Muscle of leg (tissue), 11 donors: ENCODE data around the gene IL1B. TPM values are rescaled to one million over a fixed set of nuclear protein-coding genes. Genes with fewer than 3 reads are reported as not detected.

Experiments used
- DNase-seq: peaks from one replicate; pipeline ENCODE4 v3.0.0; 2013
- H3K27ac ChIP-seq: one replicate; pipeline ENCODE4 v1.5.1; 2013; ENCODE audit warnings: mild to moderate bottlenecking, low read length, control low read depth
- H3K27me3 ChIP-seq: one replicate; pipeline ENCODE4 v1.6.1; 2013; ENCODE audit warnings: low read length; ENCODE audit not compliant: control insufficient read depth, insufficient read depth
- H3K36me3 ChIP-seq: one replicate; pipeline ENCODE4 v1.6.1; 2013; ENCODE audit warnings: low read length; ENCODE audit not compliant: control insufficient read depth, insufficient read depth
- H3K4me1 ChIP-seq: one replicate; pipeline ENCODE4 v1.6.1; 2013; ENCODE audit warnings: low read length; ENCODE audit not compliant: control insufficient read depth, insufficient read depth
- H3K4me3 ChIP-seq: one replicate; pipeline ENCODE4 v1.5.1; 2013; ENCODE audit warnings: low read length, control low read depth
- H3K9me3 ChIP-seq: replicated peaks from 2 replicates; pipeline ENCODE4 v1.6.1; 2013; ENCODE audit warnings: low read depth, low read length; ENCODE audit not compliant: control insufficient read depth
- WGBS: methylation state at CpG from one replicate; pipeline ENCODE4 v1.1.5; 2013; ENCODE audit warnings: missing lambda C conversion rate; ENCODE audit not compliant: insufficient coverage; 5-methylcytosine and 5-hydroxymethylcytosine counted together
- polyA plus RNA-seq, 8 donors: library from polyadenylated mRNA; unstranded; fragments of 120-200 nt; gene quantifications; one replicate each; pipeline versions ENCODE4 v1.2.1 to v1.2.3, GENCODE V29; 2013; ENCODE audit warnings: inconsistent platforms in 1 of 8, low replicate concordance in 1 of 8; ENCODE audit not compliant: insufficient read length in 8 of 8, insufficient read depth in 1 of 8
- total RNA-seq: library from RNA; stranded (reverse); fragments of 120-200 nt; gene quantifications from one replicate; pipeline ENCODE4 v1.2.4, GENCODE V29; 2013

The IL1B gene
- total and polyA plus RNA-seq, 9 donors = 0.18 to 6.1 (median 0.51) TPM; not detected in 1

DNA sequence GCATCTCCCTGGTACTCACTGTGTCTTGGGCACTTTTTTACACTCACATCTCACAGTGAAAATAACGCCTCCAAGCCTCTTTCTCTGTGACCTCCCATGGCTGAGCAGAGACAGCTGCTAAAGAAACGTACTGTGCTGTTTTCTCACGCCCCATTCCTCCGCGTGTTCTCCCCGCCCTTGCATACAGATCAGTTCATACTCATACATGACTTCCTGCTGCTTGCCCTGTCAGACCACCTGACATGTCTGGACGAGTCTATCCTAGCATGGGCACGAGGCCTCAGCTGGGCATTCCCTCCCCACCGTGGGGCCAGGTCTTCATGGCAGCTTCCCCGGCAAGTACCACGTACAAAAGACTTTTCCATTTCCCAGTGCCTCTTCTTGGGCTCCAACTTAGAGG, 31.0 kb downstream of the IL1B start:
- no peak overlapping the region for H3K27ac ChIP-seq
- H3K27me3 ChIP-seq = no peaks in the 10 kb centered on the region
- 88% methylated on average over 7 of the region's 11 CpGs for WGBS
- H3K9me3 ChIP-seq = peaks cover 6% of the 10 kb centered on the region
- no peaks in the 10 kb centered on the region for H3K36me3 ChIP-seq
- no peak for DNase-seq
- no peak overlapping the region for H3K4me3 ChIP-seq
- no peaks in the 10 kb centered on the region for H3K4me1 ChIP-seq

DNA sequence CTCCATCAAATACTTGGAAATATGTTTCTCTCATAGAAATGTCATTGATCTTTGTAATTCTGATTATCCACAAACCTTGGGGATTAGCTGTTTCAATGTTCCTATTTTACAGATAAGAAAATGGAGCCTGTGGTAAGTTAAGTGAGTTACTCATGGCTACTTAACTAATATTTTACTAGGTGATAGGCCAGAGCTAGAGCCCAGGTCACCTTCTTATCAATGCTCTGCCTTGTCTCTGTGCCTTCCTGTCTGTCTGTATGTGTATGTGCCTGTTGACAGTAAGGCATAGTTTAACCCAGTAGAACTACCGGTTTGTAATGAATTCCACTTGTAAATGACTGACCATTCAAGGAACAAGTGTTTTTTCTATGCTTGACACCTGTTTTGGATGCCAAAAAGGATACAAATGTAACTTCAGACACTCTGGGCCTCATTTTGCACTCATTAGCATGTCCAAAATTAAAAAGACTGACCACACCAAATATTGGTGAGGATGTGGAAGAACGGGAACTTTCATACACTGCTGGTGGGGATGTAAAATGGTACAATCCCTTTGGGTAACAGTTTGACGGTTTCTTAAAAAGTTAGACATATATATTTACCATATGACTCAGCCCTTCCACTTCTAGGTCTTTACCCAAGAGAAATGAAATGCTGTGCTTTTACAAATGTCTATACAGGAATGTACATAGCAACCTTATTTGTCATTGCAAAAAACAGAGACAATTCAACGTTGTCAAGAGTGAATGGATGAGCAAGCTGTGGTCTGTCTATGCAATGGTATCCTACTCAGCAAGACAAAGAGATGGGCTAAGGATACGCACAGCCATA, 32.7 kb downstream of the IL1B start:
- H3K36me3 ChIP-seq = no peaks in the 10 kb centered on the region
- no peaks in the 10 kb centered on the region for H3K27me3 ChIP-seq
- WGBS = 67% methylated on average over 1 of the region's 5 CpGs
- no peak for DNase-seq
- H3K9me3 ChIP-seq = peaks cover 6% of the 10 kb centered on the region
- no peaks in the 10 kb centered on the region for H3K4me1 ChIP-seq
- H3K4me3 ChIP-seq = no peak overlapping the region
- no peak overlapping the region for H3K27ac ChIP-seq

DNA sequence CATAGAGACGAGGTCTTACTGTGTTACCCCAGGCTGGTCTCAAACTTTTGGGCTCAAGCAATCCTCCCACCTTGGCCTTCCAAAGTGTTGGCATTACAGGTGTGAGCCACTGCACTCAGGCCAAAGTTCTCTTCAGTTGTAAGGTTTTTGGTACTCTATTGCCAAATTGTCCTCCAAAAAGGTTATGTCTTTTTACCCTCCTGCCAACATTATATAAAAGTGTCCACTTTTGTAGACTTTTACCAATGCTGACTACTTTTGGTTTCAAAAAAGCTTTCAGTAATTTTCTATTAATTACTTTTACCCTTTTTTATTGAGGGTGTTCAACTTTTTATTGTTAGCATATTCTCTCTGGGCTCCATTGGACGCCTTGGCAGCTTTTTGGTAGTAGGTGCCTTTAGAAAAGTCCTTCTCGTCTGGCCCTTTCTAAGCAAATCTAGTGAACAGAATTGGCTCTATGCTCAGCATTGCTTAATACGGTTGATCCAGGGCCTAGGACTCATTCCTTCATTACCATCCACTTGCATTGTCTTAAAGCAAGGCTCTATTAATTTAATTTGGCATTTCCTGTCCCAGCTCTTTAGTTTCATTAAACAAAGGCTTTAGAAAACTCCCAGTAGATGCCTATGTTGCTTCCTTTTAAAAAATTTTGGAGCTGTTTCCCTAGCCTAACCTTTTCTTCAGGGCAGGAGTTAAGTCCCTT, 35.5 kb downstream of the IL1B start:
- no peaks in the 10 kb centered on the region for H3K9me3 ChIP-seq
- H3K4me1 ChIP-seq = no peaks in the 10 kb centered on the region
- no peaks in the 10 kb centered on the region for H3K36me3 ChIP-seq
- H3K27me3 ChIP-seq = no peaks in the 10 kb centered on the region
- H3K4me3 ChIP-seq = no peak overlapping the region
- H3K27ac ChIP-seq = no peak overlapping the region
- WGBS = no CpG with 5 or more reads among the region's 4 CpGs
- no peak for DNase-seq

DNA sequence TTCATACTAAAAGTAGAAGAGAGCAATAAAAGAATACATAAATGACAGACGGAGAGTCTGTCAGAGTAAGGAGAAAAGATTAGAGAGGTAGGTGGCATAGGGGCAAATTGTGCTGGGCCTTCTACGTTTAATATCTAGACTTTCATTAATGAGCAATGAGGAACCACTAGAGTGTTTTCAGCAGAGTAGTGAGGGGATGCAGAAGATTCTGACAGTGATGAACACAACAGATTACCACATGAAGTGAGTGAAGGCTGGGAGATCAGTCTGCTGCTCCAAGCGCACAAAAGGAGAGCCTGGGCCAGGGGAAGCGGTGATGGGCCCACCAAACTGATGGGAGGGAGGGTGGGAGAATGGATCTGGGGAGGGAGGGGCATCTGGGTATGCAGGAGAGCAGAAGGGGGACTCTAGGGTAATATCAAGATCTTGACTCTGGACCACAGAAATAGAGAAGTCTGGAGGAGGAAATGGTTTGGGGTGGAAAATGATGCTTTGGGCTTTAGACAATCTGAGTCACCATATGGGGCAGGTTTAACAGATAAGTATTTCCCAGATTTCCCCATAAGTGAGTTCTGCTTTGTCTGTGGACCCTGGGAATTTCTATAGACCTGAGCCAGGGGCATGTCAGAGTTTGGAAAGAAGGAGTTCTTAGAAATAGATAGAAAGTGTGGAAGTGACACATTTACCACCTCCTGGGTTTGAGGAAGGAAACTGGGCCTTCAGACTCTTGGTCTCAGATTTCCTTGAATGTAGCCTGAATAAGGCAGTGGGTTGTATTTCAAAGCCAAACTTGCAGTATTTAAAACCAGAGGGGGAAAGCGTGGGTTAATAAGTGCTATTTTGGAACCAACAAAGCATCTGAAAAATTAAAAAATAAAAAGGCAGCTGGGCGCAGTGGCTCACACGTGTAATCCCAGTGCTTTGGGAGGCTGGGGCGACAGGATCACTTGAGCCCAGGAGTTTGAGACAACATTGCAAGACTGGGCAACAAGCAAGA, 37.3 kb downstream of the IL1B start:
- Histone ChIP-seq H3K27ac (no peak overlapping the region), H3K4me1 (no peaks in the 10 kb centered on the region), H3K4me3 (no peak overlapping the region), H3K9me3 (no peaks in the 10 kb centered on the region), H3K36me3 (no peaks in the 10 kb centered on the region), H3K27me3 (no peaks in the 10 kb centered on the region)
- no peak for DNase-seq
- WGBS = 80% methylated on average over 8 of the region's 8 CpGs

DNA sequence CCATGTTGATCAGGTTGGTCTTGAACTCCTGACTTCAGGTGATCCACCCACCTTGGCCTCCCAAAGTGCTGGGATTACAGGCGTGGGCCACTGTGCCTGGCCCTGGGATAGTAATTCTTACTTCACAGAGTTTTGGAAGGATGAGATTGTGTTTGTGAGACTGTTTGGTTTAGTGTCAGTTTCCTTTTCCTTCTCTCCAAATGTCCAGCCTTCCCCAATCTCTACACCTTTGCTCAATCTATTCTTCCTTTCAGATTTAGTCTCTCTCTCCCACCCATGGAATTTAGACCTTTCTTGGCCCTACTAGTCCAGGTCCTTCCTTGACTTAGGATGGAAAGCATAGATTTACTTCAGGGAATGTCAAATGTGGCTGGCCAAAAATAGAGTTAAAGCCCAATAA, 40.1 kb downstream of the IL1B start:
- Histone ChIP-seq H3K4me3 (no peak overlapping the region), H3K27me3 (no peaks in the 10 kb centered on the region), H3K27ac (no peak overlapping the region), H3K36me3 (no peaks in the 10 kb centered on the region), H3K9me3 (no peaks in the 10 kb centered on the region), H3K4me1 (no peaks in the 10 kb centered on the region)
- DNase-seq = no peak
- no CpG with 5 or more reads among the region's 1 CpG for WGBS

DNA sequence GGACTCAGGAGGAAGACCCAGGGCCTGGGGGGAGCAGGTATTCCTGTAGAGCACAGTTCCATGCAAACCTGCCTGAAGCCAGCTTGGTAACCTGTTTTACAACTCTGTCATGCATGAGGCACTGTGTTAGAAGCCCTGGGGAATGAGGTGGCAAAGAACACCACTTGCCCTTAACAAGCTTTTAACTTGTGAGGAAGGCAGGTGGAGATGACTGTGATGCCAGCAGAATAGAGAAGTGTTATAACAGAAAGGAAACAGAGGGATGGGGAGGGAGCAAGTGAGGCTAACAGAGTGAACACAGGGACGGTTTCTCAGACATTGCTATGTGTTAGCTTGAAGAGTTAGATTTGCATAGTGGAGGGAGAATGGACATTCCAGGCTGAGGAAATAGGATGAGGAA, 40.8 kb downstream of the IL1B start:
- Histone ChIP-seq H3K4me3 (no peak overlapping the region), H3K27me3 (no peaks in the 10 kb centered on the region), H3K36me3 (no peaks in the 10 kb centered on the region), H3K4me1 (no peaks in the 10 kb centered on the region), H3K27ac (no peak overlapping the region), H3K9me3 (no peaks in the 10 kb centered on the region)
- 83% methylated on average over 1 of the region's 1 CpG for WGBS
- no peak for DNase-seq

DNA sequence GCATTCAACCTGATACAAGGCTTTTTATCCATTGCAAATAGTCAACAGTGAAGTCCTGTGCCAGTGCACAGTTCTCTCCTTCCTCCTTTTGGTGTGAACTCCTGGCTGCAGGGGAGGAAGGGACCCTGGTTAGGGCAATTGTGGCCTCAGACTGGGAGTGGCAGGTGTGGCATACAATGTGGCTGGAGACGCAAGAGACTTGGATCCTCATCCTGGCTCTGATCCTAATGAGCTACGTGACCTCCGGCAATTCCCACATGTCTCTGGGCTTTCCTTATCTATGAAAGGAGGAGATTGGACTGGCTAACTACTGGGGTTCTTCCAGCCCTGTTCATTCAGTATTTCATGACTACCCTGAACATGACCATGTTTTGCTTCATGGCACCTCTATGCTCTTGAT, 41.7 kb downstream of the IL1B start:
- WGBS = no CpG with 5 or more reads among the region's 3 CpGs
- H3K36me3 ChIP-seq = no peaks in the 10 kb centered on the region
- DNase-seq = no peak
- no peak overlapping the region for H3K27ac ChIP-seq
- no peak overlapping the region for H3K4me3 ChIP-seq
- no peaks in the 10 kb centered on the region for H3K9me3 ChIP-seq
- H3K4me1 ChIP-seq = no peaks in the 10 kb centered on the region
- no peaks in the 10 kb centered on the region for H3K27me3 ChIP-seq

DNA sequence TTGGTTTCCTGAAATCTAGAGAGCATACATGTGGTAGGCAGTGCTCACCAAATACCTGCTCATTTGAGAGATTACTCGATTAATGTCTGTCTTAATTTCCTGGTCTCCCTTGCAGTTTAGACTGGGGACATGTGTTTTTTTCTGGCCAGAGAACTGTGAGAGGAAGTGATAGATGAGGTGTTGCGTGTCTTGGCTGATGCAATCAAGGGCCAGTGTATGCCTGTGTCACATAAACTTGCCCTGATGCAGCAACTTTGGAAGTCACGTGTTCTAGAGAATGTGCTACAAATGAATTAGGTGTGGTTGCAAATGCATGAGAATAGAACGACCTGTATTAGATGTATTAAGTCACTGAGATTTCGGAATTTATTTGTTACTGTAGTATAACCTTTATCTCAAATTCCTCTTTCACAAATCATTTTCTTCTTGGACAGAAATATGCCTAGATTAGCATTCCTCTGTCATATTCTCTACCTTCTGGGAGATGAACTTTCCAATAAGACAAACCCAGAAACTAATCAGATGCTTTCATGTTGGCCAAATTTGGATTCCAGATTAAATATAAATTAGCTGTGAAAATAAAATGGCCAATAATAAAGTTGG, 42.3 kb downstream of the IL1B start:
- 27% methylated on average over 2 of the region's 5 CpGs for WGBS
- H3K27ac ChIP-seq = no peak overlapping the region
- H3K27me3 ChIP-seq = no peaks in the 10 kb centered on the region
- peak; percentile 51 for DNase-seq
- H3K4me3 ChIP-seq = no peak overlapping the region
- H3K9me3 ChIP-seq = no peaks in the 10 kb centered on the region
- no peaks in the 10 kb centered on the region for H3K36me3 ChIP-seq
- no peaks in the 10 kb centered on the region for H3K4me1 ChIP-seq

DNA sequence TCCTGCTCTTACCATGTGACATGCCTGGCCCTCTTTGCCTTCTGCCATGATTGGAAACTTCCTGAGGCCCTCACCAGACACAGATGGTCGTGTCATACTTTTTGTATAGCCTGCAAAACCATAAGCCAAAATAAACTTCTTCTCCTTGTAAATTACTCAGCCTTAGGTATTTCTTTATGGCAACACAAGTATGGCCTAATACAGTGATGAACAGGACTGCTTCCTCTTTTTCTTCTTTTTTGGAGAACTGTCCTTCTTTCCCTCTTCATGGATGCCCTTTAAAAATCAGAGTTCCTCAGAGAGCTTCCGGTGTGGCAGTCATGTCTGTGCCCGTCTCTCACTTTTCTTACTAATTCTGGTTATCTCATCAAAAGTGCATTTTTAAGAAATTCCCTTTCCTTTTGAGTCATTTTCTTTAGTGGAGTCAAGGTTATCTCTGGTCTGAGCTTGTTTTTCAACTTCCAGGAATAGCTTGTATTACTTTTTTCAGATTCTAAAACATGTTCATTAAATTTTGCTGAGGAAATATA, 43.1 kb downstream of the IL1B start:
- peak; percentile 25 for DNase-seq
- no peak overlapping the region for H3K4me3 ChIP-seq
- 33% methylated on average over 1 of the region's 3 CpGs for WGBS
- H3K36me3 ChIP-seq = no peaks in the 10 kb centered on the region
- no peaks in the 10 kb centered on the region for H3K4me1 ChIP-seq
- no peak overlapping the region for H3K27ac ChIP-seq
- no peaks in the 10 kb centered on the region for H3K9me3 ChIP-seq
- H3K27me3 ChIP-seq = no peaks in the 10 kb centered on the region
